Pancreas (tissue), 10 donors: ENCODE measurements around the gene PCBP4. TPM values are rescaled to one million over a fixed set of nuclear protein-coding genes. Genes with fewer than 3 reads are reported as not detected.

Experiments
- ATAC-seq, 4 donors: fragments of 200-7000 bp; cut with Tn5 transposase; one replicate each; pipeline versions ENCODE4 v1.8.0 to v1.9.1; 2020; ENCODE audit warnings: mild to moderate bottlenecking in 4 of 4, moderate library complexity in 4 of 4
- DNase-seq, 6 donors: peaks; one replicate each; pipeline ENCODE4 v3.0.0-alpha.2; 2020
- FAIRE-seq: peaks from 2 replicates; lab custom pipeline; 2012; peaks lifted over from hg19 to GRCh38; lab: Jason Lieb, UNC
- H3K27ac ChIP-seq, 4 donors: fragments of 200-600 bp; sonication (generic); 1 replicate in 3 of 4; 2 replicates in 1 of 4; pipeline versions ENCODE4 v1.5.0 to v1.8.0; 2020
- H3K27me3 ChIP-seq, 4 donors: fragments of 200-600 bp; one replicate each; pipeline ENCODE4 v1.8.0; 2021
- H3K36me3 ChIP-seq, 3 donors: fragments of 200-600 bp; sonication (generic) in 1 of 3; one replicate each; pipeline versions ENCODE4 v1.5.0 to v1.8.0; 2020 to 2021
- H3K4me1 ChIP-seq, 3 donors: fragments of 200-600 bp; one replicate each; pipeline ENCODE4 v1.8.0; 2021
- H3K4me3 ChIP-seq, 4 donors: fragments of 200-600 bp; sonication (generic) in 2 of 4; one replicate each; pipeline versions ENCODE4 v1.5.0 to v1.8.0; 2020 to 2021
- H3K9me3 ChIP-seq, 4 donors: fragments of 200-600 bp; one replicate each; pipeline ENCODE4 v1.8.0; 2021
- CTCF ChIP-seq, 4 donors: fragments of 200-600 bp; sonication (generic) in 3 of 4; IDR thresholded peaks; one replicate each; pipeline versions ENCODE4 v1.5.0 to v1.8.0; 2021; ENCODE audit warnings: antibody characterized with exemption in 4 of 4
- WGBS, 2 donors: extraction: QIAGEN DNeasy Blood & Tissue Kit; methylation state at CpG; one replicate each; pipeline ENCODE4 v1.1.7; 2013; 5-methylcytosine and 5-hydroxymethylcytosine counted together
- intact Hi-C, 3 donors: fragments of 100-400 bp; cut with DNase I; formaldehyde crosslinking; loops; one replicate each; pipeline versions ENCODE4 v1.11.1 to v1.14.2; 2022
- polyA plus RNA-seq, 2 donors: library from polyadenylated mRNA; stranded (reverse); fragments of 200-250 nt; gene quantifications; one replicate each; pipeline ENCODE4 v1.2.3, GENCODE V29; 2013
- total RNA-seq, 6 donors: library from RNA; stranded (reverse); fragmentation: NEBNext Ultra II Directional in 4 of 6; extraction: Animal tissue kit (Norgen Biotek cat#: 25700) in 4 of 6; gene quantifications; one replicate each; pipeline versions ENCODE4 v1.2.1 to v1.2.4, GENCODE V29; 2021 to 2023
- donor health status: healthy with polysubstance abuse.
- donor health status: DM: no; HTN: no; CAD: no; lungs with moderate emphysema.
- donor health status: DM: no; HTN: no; CAD: no.
- donor health status: control.
- donor health status: control.
- donor health status: Bipolar disorder and iron deficiency.
- donor health status: DM: yes; HTN: yes; CAD: no.
- donor health status: DM: no; HTN: no; CAD: no.
- donor health status: DM: no; HTN: no; CAD: no.
- donor health status: DM: yes; HTN: yes; CAD: no.

The PCBP4 gene
- total and polyA plus RNA-seq, 8 donors = 10.7 to 55.2 (median 17.4) TPM

GRCh38 chr3:51945031-51945840 lies 22.0 kb downstream of the PCBP4 start:
- no peak overlapping the region for H3K27ac ChIP-seq
- no peak for TF ChIP-seq CTCF (IDR thresholded peaks at IDR 0.05)
- H3K4me3 ChIP-seq = no peak overlapping the region
- 74 to 78% methylated on average over 18 of the region's 18 CpGs for WGBS, 2 donors
- H3K9me3 ChIP-seq = no peaks in the 10 kb centered on the region
- DNase-seq (peak in 1 of 6 donors; percentile 27), ATAC-seq (no peak), FAIRE-seq (no peak)
- intact Hi-C loops = loop anchor here in 1 of 3 donors (10.0 kb wide), 1 partner anchor 180 kb away; no protein-coding TSS in a partner anchor
- no peaks in the 10 kb centered on the region for H3K27me3 ChIP-seq
- H3K4me1 ChIP-seq = peaks cover 0 to 13% (median 5%) of the 10 kb centered on the region in 3 donors
- H3K36me3 ChIP-seq = no peaks in the 10 kb centered on the region

- no peaks in the 10 kb centered on the region for H3K27me3 ChIP-seq
- no peaks in the 10 kb centered on the region for H3K36me3 ChIP-seq
- no peak for DNase-seq
- peaks cover 0 to 18% (median 5%) of the 10 kb centered on the region in 3 donors for H3K4me1 ChIP-seq
- no peaks in the 10 kb centered on the region for H3K9me3 ChIP-seq
- FAIRE-seq = no peak
- no peak overlapping the region for H3K4me3 ChIP-seq
- TF ChIP-seq CTCF (IDR thresholded peaks at IDR 0.05) = no peak
- WGBS, 2 donors = 79 to 83% methylated on average over 11 of the region's 11 CpGs
- H3K27ac ChIP-seq = no peak overlapping the region
- ATAC-seq = no peak
- intact Hi-C loops = loop anchor here in 1 of 3 donors (10.0 kb wide), 1 partner anchor 180 kb away; no protein-coding TSS in a partner anchor
Observed at GRCh38 chr3:51944451-51945021, 22.7 kb downstream of the PCBP4 start.

GRCh38 chr3:51943451-51944391 lies 23.5 kb downstream of the PCBP4 start:
- peak in 2 of 6 donors; percentile 28 to 71 for DNase-seq
- no peak for FAIRE-seq
- no peak for ATAC-seq
- intact Hi-C loops = loop anchor here in 1 of 3 donors (10.0 kb wide), 1 partner anchor 181 kb away; no protein-coding TSS in a partner anchor
- no peak for TF ChIP-seq CTCF (IDR thresholded peaks at IDR 0.05)
- peaks cover 0 to 18% (median 5%) of the 10 kb centered on the region in 3 donors for H3K4me1 ChIP-seq
- 93 to 97% methylated on average over 21 of the region's 21 CpGs for WGBS, 2 donors
- no peak overlapping the region for H3K27ac ChIP-seq
- no peaks in the 10 kb centered on the region for H3K36me3 ChIP-seq
- no peaks in the 10 kb centered on the region for H3K9me3 ChIP-seq
- no peak overlapping the region for H3K4me3 ChIP-seq
- no peaks in the 10 kb centered on the region for H3K27me3 ChIP-seq

GRCh38 chr3:51942603-51943450 lies 24.4 kb downstream of the PCBP4 start:
- H3K36me3 ChIP-seq = no peaks in the 10 kb centered on the region
- no peak for TF ChIP-seq CTCF (IDR thresholded peaks at IDR 0.05)
- H3K27me3 ChIP-seq = no peaks in the 10 kb centered on the region
- FAIRE-seq (no peak), ATAC-seq (peak; percentile 4 to 46 (median 6)), DNase-seq (peak in 3 of 6 donors; percentile 39 to 73 (median 61))
- H3K27ac ChIP-seq = peak overlapping the region; percentile 40 to 83 (median 71)
- H3K4me3 ChIP-seq = peak overlapping the region in 3 of 4 donors; percentile 22 to 94 (median 70)
- 54 to 60% methylated on average over 17 of the region's 17 CpGs for WGBS, 2 donors
- intact Hi-C loops = loop anchor here in 1 of 3 donors (10.0 kb wide), 1 partner anchor 182 kb away; no protein-coding TSS in a partner anchor
- H3K4me1 ChIP-seq = peaks cover 0 to 18% (median 5%) of the 10 kb centered on the region in 3 donors
- no peaks in the 10 kb centered on the region for H3K9me3 ChIP-seq
